HAP-1 (cell line): ENCODE data around the gene BATF.
A peak's percentile ranks its signal among the peaks of the same experiment; 100 is the strongest.

Source experiments
- DNase-seq, 2 experiments: peaks; one replicate each; pipeline ENCODE4 v3.0.0-alpha.2; 2016 to 2020; ENCODE audit warnings: low spot score in 2 of 2
- H3K27me3 ChIP-seq: fragments of 250-450 bp; sonication (Bioruptor Pico); 2 replicates; pipeline ENCODE4 v1.5.1; 2020; ENCODE audit warnings: low read depth, mild to moderate bottlenecking, moderate library complexity
- H3K36me3 ChIP-seq: fragments of 250-450 bp; sonication (Bioruptor Pico); replicated peaks from 2 replicates; pipeline ENCODE4 v1.5.1; 2020; ENCODE audit warnings: mild to moderate bottlenecking
- H3K4me1 ChIP-seq: fragments of 250-450 bp; sonication (Bioruptor Pico); 2 replicates; pipeline ENCODE4 v1.5.1; 2020; ENCODE audit warnings: mild to moderate bottlenecking
- H3K4me3 ChIP-seq: fragments of 250-450 bp; sonication (Bioruptor Pico); 2 replicates; pipeline ENCODE4 v1.5.1; 2020; ENCODE audit warnings: mild to moderate bottlenecking, moderate library complexity
- H3K9me3 ChIP-seq: fragments of 250-450 bp; sonication (Bioruptor Pico); 2 replicates; pipeline ENCODE4 v1.5.1; 2020; ENCODE audit warnings: mild to moderate bottlenecking, moderate library complexity
- in situ Hi-C: fragments of 300-500 bp; cut with MboI; formaldehyde crosslinking; loops from 3 replicates; pipeline ENCODE4 v1.14.3; 2020; ENCODE audit warnings: low sequenced_read_pairs, inconsistent platforms, mixed read lengths

BATF gene

DNA sequence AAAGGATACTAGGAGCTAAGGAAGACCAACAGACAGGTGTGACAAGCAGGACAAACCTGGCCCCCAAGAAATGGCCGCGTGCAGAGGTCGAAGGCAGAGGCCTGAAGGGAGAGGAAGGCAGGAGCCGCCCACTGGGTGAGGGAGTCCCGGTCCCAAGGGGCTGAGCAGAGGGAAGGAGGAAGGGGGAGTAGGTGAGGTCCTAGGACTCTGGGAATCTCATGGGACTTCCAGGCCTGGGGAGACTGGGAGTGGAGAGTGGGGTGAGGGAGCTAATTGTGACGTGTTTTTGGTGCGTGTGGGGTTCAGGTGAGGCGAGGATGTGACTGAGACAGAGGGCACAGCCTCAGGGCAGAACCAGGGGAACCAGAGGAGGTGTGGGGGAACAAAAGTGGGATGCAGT lies 44.5 kb downstream of the BATF start:
- Histone ChIP-seq H3K4me1 (no peaks in the 10 kb centered on the region), H3K36me3 (no peaks in the 10 kb centered on the region), H3K27me3 (peaks cover 8% of the 10 kb centered on the region; the same call in 1 of the 2 replicates), H3K4me3 (no peak overlapping the region), H3K9me3 (no peaks in the 10 kb centered on the region)
- in situ Hi-C loops: no loop called here
- DNase-seq: no peak

DNA sequence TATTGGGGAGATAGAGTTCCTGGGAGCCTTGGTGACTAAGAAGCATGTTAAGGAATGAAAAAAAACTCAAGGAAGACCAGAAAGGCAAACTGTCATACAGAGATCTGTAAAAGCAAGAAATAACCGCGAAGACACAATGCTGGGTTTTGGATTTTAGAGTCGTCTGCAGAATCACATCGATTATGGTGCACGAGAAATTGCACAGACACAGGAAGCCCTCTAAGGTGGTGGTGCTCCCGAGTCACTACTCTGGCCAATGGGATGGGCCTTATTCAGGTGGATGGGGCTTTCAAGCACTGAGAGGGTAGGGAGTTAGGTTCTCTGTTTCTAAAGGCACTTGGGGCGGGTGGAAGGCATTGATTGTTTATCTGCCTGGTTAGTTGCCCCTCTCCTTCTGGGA lies 45.9 kb downstream of the BATF start:
- in situ Hi-C loops: no loop called here
- H3K4me1 ChIP-seq: no peaks in the 10 kb centered on the region
- no peak overlapping the region for H3K4me3 ChIP-seq
- DNase-seq: no peak
- H3K36me3 ChIP-seq: no peaks in the 10 kb centered on the region
- no peaks in the 10 kb centered on the region for H3K9me3 ChIP-seq
- peaks cover 8% of the 10 kb centered on the region; the same call in 1 of the 2 replicates for H3K27me3 ChIP-seq

DNA sequence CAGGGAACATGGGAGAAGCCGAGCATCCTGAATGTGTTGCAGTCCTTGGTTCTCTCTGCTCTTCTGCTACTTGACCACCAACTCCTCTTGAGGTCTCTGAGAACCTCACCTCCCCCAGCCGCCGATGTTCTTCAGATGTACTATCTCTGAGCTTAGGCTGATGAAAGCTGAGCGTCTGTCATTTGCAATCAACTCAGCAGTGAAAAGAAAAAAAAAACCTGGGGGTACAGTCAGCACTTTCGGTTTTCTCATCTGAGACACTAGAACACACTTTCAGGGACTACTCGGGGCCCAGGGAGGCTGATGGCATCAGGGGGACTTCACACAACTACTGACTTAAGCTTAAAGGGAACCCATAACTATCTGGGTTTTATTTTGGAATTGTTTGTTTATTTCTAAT lies 46.5 kb downstream of the BATF start:
- Histone ChIP-seq H3K27me3 (peaks cover 8% of the 10 kb centered on the region; the same call in 1 of the 2 replicates), H3K9me3 (no peaks in the 10 kb centered on the region), H3K4me1 (no peaks in the 10 kb centered on the region), H3K36me3 (no peaks in the 10 kb centered on the region), H3K4me3 (no peak overlapping the region)
- no peak for DNase-seq
- in situ Hi-C loops: no loop called here

DNA sequence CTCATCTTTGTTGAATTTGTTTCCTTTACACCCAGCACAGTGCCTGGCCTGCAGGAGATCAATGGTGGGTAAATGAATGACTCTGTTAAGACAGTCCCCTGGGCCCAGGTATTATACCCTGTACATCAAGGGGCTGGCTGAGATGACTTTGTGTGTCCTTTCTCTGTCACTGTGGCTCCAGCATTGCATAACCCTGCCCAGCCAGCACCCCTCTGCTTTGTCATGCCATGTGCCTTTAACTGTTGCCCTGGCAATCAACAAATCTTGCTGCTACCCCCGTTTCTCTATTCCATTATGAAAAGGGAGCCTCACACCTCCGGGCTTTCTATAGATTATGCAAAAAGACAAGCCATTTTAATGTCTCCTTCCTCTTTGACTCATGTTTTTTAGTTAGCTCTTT lies 48.5 kb downstream of the BATF start:
- H3K27me3 ChIP-seq: peaks cover 3% of the 10 kb centered on the region; the same call in 1 of the 2 replicates
- no peaks in the 10 kb centered on the region for H3K9me3 ChIP-seq
- no peak for DNase-seq
- H3K4me1 ChIP-seq: no peaks in the 10 kb centered on the region
- in situ Hi-C loops: no loop called here
- H3K4me3 ChIP-seq: no peak overlapping the region
- H3K36me3 ChIP-seq: no peaks in the 10 kb centered on the region

DNA sequence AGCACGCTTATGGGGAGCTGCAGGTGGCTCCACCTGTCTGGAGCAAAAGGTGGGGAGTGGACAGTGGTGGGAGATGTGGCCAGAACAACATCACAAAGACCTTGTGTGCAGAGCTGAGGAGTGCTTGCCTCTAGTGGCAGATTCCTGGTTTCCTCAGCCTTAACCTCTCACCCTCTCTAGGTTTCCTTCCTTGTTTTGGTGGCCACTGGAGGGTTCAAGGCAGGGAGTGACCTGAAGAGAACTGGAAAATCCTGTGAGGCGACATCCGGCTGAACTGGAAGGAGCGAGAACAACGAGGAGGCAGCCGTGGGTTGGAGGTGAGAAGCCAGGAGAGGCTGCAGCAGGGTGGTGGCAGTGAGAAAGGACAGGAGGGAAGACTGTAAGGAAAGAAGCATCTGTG lies 49.8 kb downstream of the BATF start:
- H3K4me3 ChIP-seq: no peak overlapping the region
- no peaks in the 10 kb centered on the region for H3K4me1 ChIP-seq
- H3K27me3 ChIP-seq: peaks cover 3% of the 10 kb centered on the region; the same call in 1 of the 2 replicates
- no peaks in the 10 kb centered on the region for H3K9me3 ChIP-seq
- no peak for DNase-seq
- H3K36me3 ChIP-seq: no peaks in the 10 kb centered on the region
- in situ Hi-C loops: no loop called here

DNA sequence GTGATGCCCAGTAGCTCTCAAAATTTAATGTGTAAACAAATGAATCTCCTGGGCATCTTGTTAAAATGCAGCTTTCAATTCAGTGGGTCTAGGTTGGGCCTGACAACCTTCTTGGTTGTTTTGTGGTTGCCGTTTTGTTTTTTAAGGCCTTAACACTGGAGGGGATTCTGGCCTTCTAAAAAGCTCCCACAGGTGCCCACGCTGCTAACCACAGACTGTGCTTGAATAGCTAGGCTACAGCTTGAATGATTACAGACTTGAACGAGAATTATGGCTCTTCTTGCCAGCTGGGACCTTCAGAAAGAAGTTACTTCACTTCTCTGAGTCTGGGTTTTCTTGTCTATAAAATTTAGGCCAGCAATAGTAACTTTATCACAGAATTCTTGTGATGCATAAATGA lies 54.8 kb downstream of the BATF start:
- in situ Hi-C loops: no loop called here
- peaks cover 7% of the 10 kb centered on the region for H3K4me1 ChIP-seq
- no peaks in the 10 kb centered on the region for H3K9me3 ChIP-seq
- DNase-seq: no peak
- no peaks in the 10 kb centered on the region for H3K36me3 ChIP-seq
- H3K27me3 ChIP-seq: peaks cover 3% of the 10 kb centered on the region; the same call in 1 of the 2 replicates
- H3K4me3 ChIP-seq: no peak overlapping the region

DNA sequence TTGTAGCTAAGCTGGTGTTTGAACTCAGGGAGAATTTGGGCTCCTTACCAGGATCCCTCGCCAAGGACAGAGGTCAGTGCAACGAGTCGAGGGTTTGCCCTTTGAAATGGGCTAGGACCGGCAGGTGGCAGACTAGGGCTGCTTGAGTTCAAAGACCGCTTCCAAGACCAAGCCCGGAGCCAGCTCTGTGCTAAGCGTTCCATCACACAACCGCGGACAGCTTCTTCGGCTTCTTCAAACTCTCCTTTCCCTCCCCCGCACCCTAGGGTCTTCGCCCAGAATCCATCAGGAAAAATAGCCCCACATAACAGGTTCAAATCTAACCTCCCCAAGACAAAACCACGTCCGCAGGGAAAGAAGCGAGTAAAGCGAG lies 55.4 kb downstream of the BATF start:
- DNase-seq: peak; percentile 74 to 88
- H3K27me3 ChIP-seq: peaks cover 3% of the 10 kb centered on the region; the same call in 1 of the 2 replicates
- peak overlapping the region; percentile 35 for H3K4me3 ChIP-seq
- H3K4me1 ChIP-seq: peaks cover 7% of the 10 kb centered on the region
- no peaks in the 10 kb centered on the region for H3K36me3 ChIP-seq
- H3K9me3 ChIP-seq: no peaks in the 10 kb centered on the region
- in situ Hi-C loops: no loop called here

DNA sequence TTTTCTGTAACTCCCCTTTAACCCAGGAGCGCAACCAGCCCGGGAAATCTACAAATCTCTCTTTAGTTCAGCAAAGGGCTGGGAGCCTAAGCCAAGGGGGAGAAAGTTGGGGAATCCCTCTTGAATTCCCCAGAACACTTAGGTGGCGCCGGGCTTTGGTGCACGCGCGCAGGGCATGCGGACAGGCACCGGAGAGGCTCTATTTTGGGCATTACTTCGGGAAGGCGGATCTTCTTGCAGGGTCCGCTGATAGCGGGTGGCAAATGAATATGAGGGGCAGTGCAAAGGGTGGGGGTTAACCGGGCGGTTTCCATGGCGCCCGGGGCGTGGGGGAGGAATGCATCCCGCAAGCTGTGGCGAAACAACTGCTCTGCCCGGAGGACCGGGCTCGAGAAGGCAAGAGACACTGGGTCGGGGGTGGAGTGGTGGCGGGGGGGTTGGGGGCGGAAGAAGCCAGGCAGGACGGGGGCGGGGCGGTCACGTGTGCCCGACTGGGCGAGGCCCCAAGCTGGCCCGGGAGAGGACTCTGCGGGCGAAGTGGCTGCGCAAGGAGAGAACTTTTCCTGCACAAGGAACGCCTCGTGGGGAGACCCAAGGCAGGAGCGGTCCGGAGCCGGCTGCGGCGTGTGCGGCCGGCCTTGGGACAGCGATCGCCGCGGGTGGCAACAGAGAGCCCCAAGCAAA lies 56.0 kb downstream of the BATF start, which contains the start of gene FLVCR2:
TSS of gene FLVCR2 (plus strand) at position 519 of the 684 bp plus-strand sequence. CDS start 353 bp downstream, outside the sequence.
- Histone ChIP-seq H3K9me3 (no peaks in the 10 kb centered on the region), H3K27me3 (peaks cover 3% of the 10 kb centered on the region; the same call in 1 of the 2 replicates), H3K4me1 (peaks cover 7% of the 10 kb centered on the region), H3K36me3 (no peaks in the 10 kb centered on the region), H3K4me3 (peak within 1 kb of the TSS; percentile 35)
- in situ Hi-C loops: no loop called here
- peak; percentile 52 to 80 for DNase-seq

DNA sequence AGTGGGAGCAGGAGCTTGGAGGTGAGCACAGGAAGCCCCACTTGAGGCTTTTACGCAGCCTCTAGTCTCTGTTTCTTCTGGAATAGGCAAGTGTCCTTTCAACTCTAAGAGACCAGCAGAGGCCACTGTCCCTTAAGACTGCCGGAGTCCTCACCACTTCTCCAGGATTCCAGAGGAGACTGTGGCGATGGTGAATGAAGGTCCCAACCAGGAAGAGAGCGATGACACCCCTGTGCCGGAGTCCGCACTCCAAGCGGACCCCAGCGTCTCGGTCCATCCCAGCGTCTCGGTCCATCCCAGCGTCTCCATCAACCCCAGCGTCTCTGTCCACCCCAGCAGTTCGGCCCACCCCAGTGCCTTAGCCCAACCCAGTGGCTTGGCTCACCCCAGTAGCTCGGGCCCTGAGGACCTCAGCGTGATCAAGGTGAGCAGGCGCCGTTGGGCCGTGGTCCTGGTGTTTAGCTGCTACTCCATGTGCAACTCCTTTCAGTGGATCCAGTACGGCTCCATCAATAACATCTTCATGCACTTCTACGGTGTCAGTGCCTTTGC lies 56.6 kb downstream of the BATF start:
- in situ Hi-C loops: no loop called here
- peaks cover 3% of the 10 kb centered on the region; the same call in 1 of the 2 replicates for H3K27me3 ChIP-seq
- H3K36me3 ChIP-seq: no peaks in the 10 kb centered on the region
- no peak for DNase-seq
- no peaks in the 10 kb centered on the region for H3K9me3 ChIP-seq
- H3K4me3 ChIP-seq: peak overlapping the region; percentile 35
- H3K4me1 ChIP-seq: peaks cover 7% of the 10 kb centered on the region

DNA sequence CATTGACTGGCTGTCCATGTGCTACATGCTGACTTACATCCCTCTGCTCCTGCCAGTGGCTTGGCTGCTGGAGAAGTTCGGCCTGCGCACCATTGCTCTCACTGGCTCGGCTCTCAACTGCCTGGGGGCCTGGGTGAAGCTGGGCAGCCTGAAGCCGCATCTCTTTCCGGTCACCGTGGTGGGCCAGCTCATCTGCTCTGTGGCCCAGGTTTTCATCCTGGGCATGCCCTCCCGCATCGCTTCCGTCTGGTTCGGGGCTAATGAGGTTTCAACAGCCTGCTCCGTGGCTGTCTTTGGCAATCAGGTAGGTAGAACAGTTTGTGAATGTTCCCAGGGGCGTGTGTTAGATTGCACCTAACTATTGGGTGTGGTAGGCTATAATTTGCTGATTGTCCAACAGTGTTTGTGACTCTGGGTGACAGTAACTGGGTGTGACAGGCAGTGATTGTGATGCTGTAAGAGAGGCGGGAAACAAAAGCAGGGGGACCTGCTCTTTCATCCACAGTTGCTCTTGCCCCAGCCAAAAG lies 57.1 kb downstream of the BATF start:
- no peaks in the 10 kb centered on the region for H3K9me3 ChIP-seq
- peaks cover 3% of the 10 kb centered on the region; the same call in 1 of the 2 replicates for H3K27me3 ChIP-seq
- H3K4me3 ChIP-seq: no peak overlapping the region
- peaks cover 7% of the 10 kb centered on the region for H3K4me1 ChIP-seq
- no peaks in the 10 kb centered on the region for H3K36me3 ChIP-seq
- in situ Hi-C loops: no loop called here
- DNase-seq: no peak

DNA sequence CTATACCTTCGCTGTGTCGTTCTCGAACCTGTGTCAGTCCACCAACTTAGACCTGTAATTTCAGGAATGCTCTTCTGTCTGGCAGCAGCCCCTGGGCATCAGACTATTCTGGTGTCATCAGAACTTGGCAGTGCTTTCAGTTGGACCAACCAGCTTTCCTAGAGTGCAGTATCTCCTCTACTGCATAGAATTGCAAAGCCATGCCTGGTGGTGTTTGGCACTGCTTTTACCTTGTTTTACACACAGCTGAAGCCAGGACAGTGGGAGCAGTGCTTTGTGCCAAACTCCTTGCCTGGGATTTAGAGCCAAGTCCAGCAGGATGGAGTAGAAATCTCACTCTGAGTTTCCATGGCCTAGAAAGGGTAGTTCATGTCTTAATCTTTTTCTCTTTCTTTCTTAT lies 57.6 kb downstream of the BATF start:
- no peak for DNase-seq
- peaks cover 7% of the 10 kb centered on the region for H3K4me1 ChIP-seq
- no peaks in the 10 kb centered on the region for H3K36me3 ChIP-seq
- peaks cover 2% of the 10 kb centered on the region; the same call in 1 of the 2 replicates for H3K27me3 ChIP-seq
- in situ Hi-C loops: no loop called here
- no peak overlapping the region for H3K4me3 ChIP-seq
- no peaks in the 10 kb centered on the region for H3K9me3 ChIP-seq

DNA sequence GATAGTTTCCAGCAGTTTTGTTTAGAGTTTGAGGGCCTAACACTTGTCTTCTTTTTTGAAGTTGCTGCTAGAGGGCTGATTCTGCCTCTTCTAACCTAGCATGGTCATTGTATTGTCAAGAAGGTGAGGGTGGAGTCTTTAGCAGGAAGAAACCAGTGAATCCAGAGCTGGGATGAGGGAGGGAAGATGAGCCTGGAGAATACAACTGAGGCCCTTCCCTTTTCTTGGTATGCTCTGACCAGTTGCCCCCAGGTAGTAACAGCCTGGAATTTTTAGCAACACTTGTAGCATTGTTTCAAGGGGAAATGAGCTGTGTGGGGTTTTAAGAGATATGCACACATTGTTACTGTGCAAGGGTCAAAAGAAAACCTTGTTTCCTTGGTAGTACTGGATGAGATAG lies 65.1 kb downstream of the BATF start:
- H3K4me3 ChIP-seq: no peak overlapping the region
- no peaks in the 10 kb centered on the region for H3K36me3 ChIP-seq
- H3K9me3 ChIP-seq: no peaks in the 10 kb centered on the region
- DNase-seq: no peak
- peaks cover 8% of the 10 kb centered on the region for H3K4me1 ChIP-seq
- in situ Hi-C loops: no loop called here
- H3K27me3 ChIP-seq: no peaks in the 10 kb centered on the region

DNA sequence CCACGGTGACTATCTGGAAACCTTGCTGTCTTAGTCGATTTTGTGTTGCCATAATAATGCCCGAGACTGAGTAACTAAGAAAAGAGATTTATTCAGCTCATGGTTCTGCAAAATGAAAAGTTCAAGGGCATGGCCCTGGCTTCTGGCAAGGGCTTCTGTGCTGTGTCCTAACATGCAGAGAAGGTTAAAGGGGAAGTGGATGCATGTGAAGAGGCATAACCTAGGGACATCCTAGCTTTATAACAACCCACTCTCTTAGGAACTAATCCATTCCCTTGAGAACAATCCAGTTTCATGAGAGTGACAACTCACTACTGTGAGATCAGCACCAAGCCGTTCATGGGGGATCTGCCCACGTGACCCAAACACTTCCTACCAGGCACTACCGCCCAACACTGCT lies 67.7 kb downstream of the BATF start:
- DNase-seq: no peak
- in situ Hi-C loops: no loop called here
- H3K4me3 ChIP-seq: no peak overlapping the region

DNA sequence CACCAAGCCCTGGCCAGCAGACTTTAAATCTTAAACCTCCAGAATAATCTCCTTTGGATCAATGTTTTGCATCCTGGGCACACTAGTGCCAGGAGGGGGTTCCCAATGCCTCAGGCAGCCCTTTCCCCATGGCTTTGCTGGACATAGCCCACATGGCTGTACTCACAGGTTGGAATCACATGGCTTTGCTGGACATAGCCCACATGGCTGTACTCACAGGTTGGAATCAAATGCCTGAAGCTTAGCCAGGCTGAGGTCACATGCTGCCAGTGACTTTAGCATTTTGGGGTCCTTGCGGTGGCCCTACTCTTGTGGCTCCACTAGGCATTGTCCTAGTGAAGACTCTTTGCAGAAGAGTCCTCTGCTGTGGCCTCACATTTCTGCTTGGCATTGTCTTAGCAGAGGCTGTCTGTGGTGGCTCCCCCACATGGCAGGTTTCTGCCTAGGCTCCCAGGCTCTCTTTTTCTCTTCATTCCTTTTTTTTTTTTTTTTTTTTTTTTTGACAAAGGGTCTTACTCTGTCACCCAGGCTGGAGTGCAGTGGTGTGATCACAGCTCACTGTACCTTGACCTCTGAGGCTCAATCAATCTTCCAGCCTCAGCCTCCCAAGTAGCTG lies 69.2 kb downstream of the BATF start:
- DNase-seq: no peak
- Histone ChIP-seq H3K27me3 (no peaks in the 10 kb centered on the region), H3K4me3 (no peak overlapping the region), H3K36me3 (no peaks in the 10 kb centered on the region), H3K9me3 (no peaks in the 10 kb centered on the region), H3K4me1 (peaks cover 3% of the 10 kb centered on the region; the same call in 1 of the 2 replicates)
- in situ Hi-C loops: no loop called here

More for the DNA sequence above, 67.7 kb downstream of the BATF start:
- Histone ChIP-seq H3K9me3 (no peaks in the 10 kb centered on the region), H3K36me3 (no peaks in the 10 kb centered on the region), H3K27me3 (no peaks in the 10 kb centered on the region), H3K4me1 (peaks cover 8% of the 10 kb centered on the region)
